HG02623 (cell line): Measurements from ENCODE around the gene SIX6.
"Not testable (repeated sequence)": the region's sequence is repeated elsewhere in the genome, so short reads cannot be mapped to it uniquely, and the experiment has no call there.

Experiments
- ATAC-seq: cut with Tn5 transposase; IDR thresholded peaks from one replicate; pipeline ENCODE4 v1.9.1; 2021; ENCODE audit warnings: moderate library complexity; ENCODE audit not compliant: unreplicated experiment

SIX6 gene

GRCh38 chr14:60508707-60509437 is at the start of gene SIX6:
Gene SIX6, plus strand, starts transcription at chr14:60509146. Its CDS starts 253 bp downstream, at chr14:60509399.
- ATAC-seq: no peak

- ATAC-seq: not testable (repeated sequence)
Observed at GRCh38 chr14:60480248-60480647, 28.7 kb upstream of the SIX6 start.

DNA sequence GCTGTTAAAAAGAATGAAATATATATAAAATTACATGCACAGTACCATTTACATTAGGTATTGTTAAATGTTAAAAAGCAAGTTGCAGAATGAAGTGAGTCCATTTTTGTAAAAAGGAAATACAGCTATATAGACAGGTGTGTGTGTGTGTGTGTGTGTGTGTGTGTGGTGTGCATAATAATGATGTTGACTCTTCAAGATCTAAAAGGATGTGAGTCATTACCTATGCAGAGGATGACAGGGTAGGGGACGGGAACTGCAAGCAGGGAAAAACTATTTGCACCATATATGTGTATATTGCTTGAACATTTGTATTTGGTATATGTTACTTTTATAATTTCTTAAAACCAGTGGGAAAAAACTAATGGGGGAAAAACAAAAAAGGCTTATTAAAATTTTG is 26.2 kb upstream of the SIX6 start:
- no peak for ATAC-seq

DNA sequence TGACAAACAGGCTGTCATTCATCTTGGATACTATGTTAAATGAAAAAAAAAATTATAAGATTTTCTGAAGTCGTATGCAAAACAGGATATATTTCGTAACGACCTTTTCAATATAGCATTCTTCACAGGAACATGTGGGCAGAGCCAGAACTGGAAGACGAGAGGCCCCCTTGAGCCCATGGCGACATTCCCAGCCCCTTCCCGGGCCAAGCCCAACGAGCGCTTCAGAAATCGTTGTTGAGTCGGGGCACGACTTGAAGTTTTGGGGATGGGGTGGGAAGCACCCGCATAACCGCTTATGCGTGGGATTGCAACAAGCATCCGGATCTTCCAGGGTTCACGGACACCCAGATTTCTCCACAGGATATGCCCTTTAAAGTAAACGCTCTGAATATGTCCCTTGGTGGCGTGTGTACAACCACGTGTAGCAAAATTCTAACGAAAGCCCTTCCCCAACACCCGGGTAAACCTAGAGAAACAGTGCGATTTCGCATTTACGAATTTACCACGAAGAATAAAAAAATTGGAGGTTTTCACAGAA is 23.8 kb upstream of the SIX6 start:
- no peak for ATAC-seq

GRCh38 chr14:60485598-60486251 is 23.2 kb upstream of the SIX6 start, which contains the start of gene C14orf39:
Gene C14orf39, minus strand, starts transcription at chr14:60486063. Its CDS starts 985 bp downstream, at chr14:60485078.
- ATAC-seq: no peak

- ATAC-seq: no peak
Observed at GRCh38 chr14:60487211-60487610, 21.7 kb upstream of the SIX6 start.

DNA sequence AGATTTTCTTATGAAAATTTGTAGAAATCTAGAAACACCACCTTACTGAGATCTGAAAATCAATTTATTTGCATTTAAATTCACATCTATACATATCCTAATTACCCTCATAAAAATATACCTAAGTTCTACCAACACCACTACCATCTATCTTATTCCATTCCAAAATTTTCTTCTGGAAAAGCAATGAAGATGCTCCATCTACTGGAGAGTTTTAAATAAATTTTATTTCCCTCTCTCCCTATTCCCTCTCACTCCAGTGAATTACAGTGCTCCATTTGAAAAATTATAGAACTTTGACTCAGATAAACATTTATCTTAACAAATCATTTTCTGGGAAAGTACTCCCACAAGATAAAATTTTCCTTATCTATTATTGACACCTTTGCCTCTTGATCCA is 20.8 kb upstream of the SIX6 start:
- ATAC-seq: no peak

- no peak for ATAC-seq
Observed at GRCh38 chr14:60490270-60490669, 18.7 kb upstream of the SIX6 start.

DNA sequence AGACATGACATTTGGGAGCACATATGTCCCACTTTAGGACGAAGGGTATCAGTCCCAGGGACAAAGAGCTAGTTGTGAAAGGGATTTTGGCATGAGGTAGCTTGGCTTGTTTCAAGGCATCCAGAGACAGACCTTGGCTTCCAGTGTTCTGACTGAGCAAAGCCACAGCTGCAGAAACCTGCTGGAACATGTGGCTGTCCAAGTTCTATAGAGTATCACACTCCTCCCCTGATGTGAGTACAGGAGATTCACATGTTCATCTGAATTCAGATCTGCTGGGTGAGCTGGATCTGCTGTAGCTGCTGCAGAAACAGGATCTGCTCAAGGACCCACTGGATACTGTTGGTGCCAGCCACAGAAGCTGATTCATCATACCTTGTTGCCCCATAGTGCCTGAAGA is 13.0 kb upstream of the SIX6 start:
- no peak for ATAC-seq

DNA sequence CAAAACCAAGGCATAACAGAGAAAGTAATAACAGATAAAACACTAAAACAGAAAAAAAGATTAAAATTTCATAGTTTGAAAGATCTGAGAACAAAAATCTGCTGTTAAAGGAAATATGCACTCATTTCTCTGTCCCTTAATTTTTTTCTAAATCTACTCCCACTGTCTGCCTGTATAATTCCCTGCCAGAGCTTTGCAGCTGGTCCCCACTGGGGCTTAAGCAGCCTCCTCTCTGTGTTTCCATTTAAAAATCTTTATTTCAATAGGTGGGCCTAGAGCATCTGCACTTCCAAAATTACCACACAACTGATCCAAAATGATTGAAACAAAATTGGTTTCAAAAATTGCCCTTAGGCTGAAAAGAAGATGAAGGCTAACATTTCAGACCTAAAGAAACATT is 6.4 kb upstream of the SIX6 start:
- no peak for ATAC-seq

- no peak for ATAC-seq
Observed at GRCh38 chr14:60505448-60505847, 3.5 kb upstream of the SIX6 start.

GRCh38 chr14:60506010-60506409 is 2.9 kb upstream of the SIX6 start:
- no peak for ATAC-seq

GRCh38 chr14:60506462-60506984 is 2.4 kb upstream of the SIX6 start:
- ATAC-seq: no peak

DNA sequence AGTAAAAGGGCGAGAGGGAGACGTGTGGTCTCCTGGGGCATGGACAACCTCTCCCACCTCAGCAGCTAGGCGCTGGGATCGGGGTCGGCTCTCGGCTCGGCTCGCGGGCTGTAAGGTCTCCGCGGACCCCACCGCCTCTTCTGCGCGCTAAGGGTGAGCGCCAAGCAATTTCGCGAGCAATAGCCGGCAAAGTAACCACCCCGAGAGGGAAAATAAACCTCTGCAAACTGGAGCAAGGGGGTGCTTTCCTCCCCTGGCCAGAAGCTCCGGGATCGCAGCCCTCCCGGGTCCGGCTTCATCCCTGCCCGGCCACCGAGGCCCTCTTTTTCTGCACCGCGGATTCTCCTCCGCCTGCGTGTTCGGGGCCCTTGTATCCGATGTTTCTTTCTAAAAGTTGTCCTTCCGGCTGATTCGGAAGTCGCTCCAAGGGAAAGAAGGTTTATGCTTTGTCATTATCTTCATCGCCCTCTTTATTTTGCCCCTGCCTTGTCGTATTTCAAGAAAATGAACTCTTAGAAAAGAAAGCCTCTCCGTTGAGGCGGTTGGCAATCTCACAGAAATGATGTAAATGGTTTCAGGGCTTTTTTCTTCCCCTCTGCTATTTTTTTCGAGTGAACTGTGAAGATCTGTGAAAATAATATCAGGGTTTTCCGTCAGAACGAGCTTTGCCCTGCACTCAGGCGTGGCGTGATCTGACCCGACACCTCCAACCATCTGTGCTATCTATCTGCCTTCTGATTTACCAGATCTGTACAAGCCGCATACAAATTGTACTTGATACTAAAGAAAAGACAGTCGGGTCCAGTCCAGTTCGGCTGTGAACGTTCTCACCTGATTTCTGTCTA is 1.7 kb upstream of the SIX6 start:
- no peak for ATAC-seq

- no peak for ATAC-seq
Observed at GRCh38 chr14:60508363-60508706, 611 bp upstream of the SIX6 start.

DNA sequence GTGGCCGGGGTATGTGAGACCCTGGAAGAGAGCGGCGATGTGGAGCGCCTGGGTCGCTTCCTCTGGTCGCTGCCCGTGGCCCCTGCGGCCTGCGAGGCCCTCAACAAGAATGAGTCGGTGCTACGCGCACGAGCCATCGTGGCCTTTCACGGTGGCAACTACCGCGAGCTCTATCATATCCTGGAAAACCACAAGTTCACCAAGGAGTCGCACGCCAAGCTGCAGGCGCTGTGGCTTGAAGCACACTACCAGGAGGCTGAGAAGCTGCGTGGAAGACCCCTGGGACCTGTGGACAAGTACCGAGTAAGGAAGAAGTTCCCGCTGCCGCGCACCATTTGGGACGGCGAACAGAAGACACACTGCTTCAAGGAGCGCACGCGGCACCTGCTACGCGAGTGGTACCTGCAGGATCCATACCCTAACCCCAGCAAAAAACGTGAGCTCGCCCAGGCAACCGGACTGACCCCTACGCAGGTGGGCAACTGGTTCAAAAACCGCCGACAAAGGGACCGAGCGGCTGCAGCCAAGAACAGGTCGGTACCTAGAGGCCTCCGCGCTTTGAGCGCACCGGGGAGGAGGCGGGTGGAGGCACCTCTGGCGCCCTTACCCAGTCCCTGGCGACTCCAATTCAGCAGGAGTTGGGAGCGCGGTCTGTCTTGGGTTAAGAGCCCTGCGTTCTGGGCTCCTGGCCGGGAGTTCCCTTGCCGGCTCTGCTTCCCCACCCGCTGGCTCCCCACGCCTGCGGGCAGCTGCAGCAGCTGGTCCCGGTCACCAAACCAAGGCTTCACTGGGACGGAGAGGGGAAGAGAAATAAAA is 700 bp downstream of the SIX6 start:
- no peak for ATAC-seq

DNA sequence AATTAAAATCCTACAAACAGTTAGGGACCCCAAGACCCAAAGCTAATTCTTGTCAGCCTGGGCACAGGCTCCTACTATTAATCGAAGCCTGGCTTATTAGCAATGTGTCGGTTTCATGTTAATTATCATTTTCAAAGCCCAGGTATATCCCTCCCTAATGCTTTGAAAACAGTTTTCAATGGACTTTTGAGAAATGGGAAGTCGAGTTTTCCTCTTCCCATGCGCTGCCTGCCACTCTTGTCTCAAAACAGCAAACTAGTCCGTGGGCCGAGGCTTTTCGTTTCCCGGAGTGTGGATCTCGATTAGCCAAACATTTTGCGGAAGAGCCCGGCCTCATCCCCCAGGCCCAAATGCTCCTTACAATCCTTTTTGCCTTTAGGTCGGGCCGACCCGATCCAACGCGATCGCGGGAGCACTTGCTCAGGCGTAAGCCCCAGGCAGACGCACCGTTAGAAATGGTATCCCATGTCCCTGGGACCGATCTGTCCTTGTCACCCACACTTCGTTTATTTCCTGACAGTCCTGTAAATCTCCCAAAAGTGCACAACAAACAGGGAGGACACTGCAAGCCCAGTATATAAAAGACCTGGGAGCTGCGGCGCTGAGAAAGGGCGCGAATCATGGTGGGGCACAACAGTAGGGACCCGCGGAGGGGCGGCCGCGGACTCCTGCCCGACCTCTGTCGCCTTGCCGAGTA is 1.5 kb downstream of the SIX6 start:
- no peak for ATAC-seq

DNA sequence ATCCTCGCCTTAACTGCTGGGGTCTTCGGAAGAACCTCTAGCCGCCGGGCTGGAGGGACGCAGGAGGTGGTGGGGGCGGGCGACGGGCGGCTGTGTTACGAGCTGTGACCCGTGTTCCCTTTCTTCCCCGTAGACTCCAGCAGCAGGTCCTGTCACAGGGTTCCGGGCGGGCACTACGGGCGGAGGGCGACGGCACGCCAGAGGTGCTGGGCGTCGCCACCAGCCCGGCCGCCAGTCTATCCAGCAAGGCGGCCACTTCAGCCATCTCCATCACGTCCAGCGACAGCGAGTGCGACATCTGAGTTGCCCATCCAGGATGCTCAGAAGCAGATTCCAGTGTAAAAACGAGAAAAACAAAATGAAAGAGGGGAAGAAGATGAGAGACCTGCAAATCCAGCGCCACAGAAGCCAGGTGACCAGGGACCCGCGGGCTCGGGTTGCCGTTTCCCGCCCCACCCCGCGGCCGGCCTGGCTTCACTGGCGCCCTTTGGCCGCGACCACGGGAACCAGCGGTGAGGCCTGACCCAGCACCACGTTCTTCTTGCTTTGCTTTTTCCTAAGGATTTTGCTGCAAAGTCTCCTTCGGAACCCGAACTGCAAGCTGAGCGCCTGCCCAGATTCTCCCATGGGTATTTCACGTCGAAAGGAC is 2.1 kb downstream of the SIX6 start:
- no peak for ATAC-seq

- ATAC-seq: no peak
Observed at GRCh38 chr14:60512126-60512525, 3.2 kb downstream of the SIX6 start.
